Endothelial cell of umbilical vein (primary cell): ENCODE results near the gene C14orf119. TPM values are rescaled to one million over a fixed set of nuclear protein-coding genes. Genes with fewer than 3 reads are reported as not detected.
A peak's percentile ranks its signal among the peaks of the same experiment; 100 is the strongest.

Experiments used
- BruUV-seq: library from RNA; stranded (reverse); fragments of 400-500 nt; replicated peaks from 2 replicates; lab custom pipeline; 2021; lab: Mats Ljungman, UMichigan
- CTCF ChIA-PET: fragments of 300-600, 350-600 bp; sonication (Branson Sonifier 250); formaldehyde crosslinking; loops from one replicate; lab custom pipeline; 2021; ENCODE audit warnings: antibody characterized with exemption, inconsistent platforms; lab: Charles Lee
- POLR2A ChIA-PET: fragments of 300-600, 350-600 bp; sonication (Branson Sonifier 250); formaldehyde crosslinking; loops from one replicate; lab custom pipeline; 2021; ENCODE audit warnings: antibody characterized with exemption, inconsistent platforms; lab: Charles Lee
- DNase-seq: peaks from one replicate; pipeline ENCODE4 v3.0.0-alpha.2; 2011; ENCODE audit warnings: low read depth, low spot score
- FAIRE-seq: peaks from 2 replicates; lab custom pipeline; 2011; peaks lifted over from hg19 to GRCh38; lab: Jason Lieb, UNC
- H2AFZ ChIP-seq: 2 replicates; pipeline ENCODE4 v1.6.0; 2012; ENCODE audit warnings: low read depth, low read length, control low read depth, inconsistent platforms
- H3K27ac ChIP-seq: 2 replicates; pipeline ENCODE4 v1.5.1; 2011; ENCODE audit warnings: low read depth, mild to moderate bottlenecking, control low read depth, low read length, moderate library complexity; ENCODE audit not compliant: insufficient read depth
- H3K27me3 ChIP-seq, 2 experiments: 2 replicates each; pipeline versions ENCODE4 v1.6.0 to v1.6.1; 2011; ENCODE audit warnings: low read length in 2 of 2, mixed read lengths in 1 of 2; ENCODE audit not compliant: control insufficient read depth in 2 of 2, insufficient read depth in 2 of 2
- H3K36me3 ChIP-seq, 2 experiments: 2 replicates in 1 of 2; 3 replicates in 1 of 2; pipeline ENCODE4 v1.5.1; 2011; ENCODE audit warnings: low read length in 2 of 2, mild to moderate bottlenecking in 1 of 2, moderate library complexity in 1 of 2; ENCODE audit not compliant: control insufficient read depth in 2 of 2, insufficient read depth in 2 of 2; ENCODE audit errors: extremely low read depth in 1 of 2
- H3K4me1 ChIP-seq: 3 replicates; pipeline ENCODE4 v1.5.1; 2011; ENCODE audit warnings: mild to moderate bottlenecking, low read length; ENCODE audit not compliant: control insufficient read depth, insufficient read depth; ENCODE audit errors: extremely low read depth
- H3K4me2 ChIP-seq: 2 replicates; pipeline ENCODE4 v1.6.1; 2011; ENCODE audit warnings: low read length, control low read depth, mixed read lengths; ENCODE audit not compliant: insufficient read depth
- H3K4me3 ChIP-seq, 3 experiments: fragments of 200-600 bp in 1 of 3; sonication (generic), shearing (Covaris generic) in 1 of 3; replicated peaks in 1 of 3; 2 replicates each; pipeline ENCODE4 v1.5.1; 2011 to 2016; ENCODE audit warnings: control low read depth in 3 of 3, low read length in 3 of 3, mild to moderate bottlenecking in 2 of 3, inconsistent platforms in 1 of 3, low read depth in 1 of 3, moderate library complexity in 1 of 3; ENCODE audit not compliant: insufficient read depth in 1 of 3
- H3K79me2 ChIP-seq: 2 replicates; pipeline ENCODE4 v1.6.0; 2012; ENCODE audit warnings: low read length, inconsistent platforms; ENCODE audit not compliant: control insufficient read depth, insufficient read depth
- H3K9ac ChIP-seq: replicated peaks from 2 replicates; pipeline ENCODE3; 2011; ENCODE audit warnings: low read length, control low read depth; ENCODE audit not compliant: insufficient read depth; ENCODE audit errors: extremely low read depth
- H3K9me1 ChIP-seq: replicated peaks from 3 replicates; pipeline ENCODE4 v1.6.0; 2011; ENCODE audit warnings: mild to moderate bottlenecking, low read length; ENCODE audit not compliant: control insufficient read depth, insufficient read depth; ENCODE audit errors: extremely low read depth
- H3K9me3 ChIP-seq: replicated peaks from 2 replicates; pipeline ENCODE4 v1.5.1; 2012; ENCODE audit warnings: low read length, inconsistent platforms; ENCODE audit not compliant: control insufficient read depth, insufficient read depth
- H4K20me1 ChIP-seq: replicated peaks from 2 replicates; pipeline ENCODE3; 2011; ENCODE audit warnings: mild to moderate bottlenecking, low read length; ENCODE audit not compliant: control insufficient read depth, insufficient read depth; ENCODE audit errors: extremely low read depth
- CTCF ChIP-seq, 2 donors: IDR thresholded peaks; 1 replicate in 1 of 2; 2 replicates in 1 of 2; pipeline ENCODE4 v1.5.1; 2011; ENCODE audit warnings: low read length in 2 of 2, mild to moderate bottlenecking in 2 of 2, moderate library complexity in 2 of 2, control low read depth in 1 of 2, inconsistent platforms in 1 of 2, low read depth in 1 of 2; ENCODE audit not compliant: insufficient read depth in 1 of 2; ENCODE audit errors: extremely low read depth in 1 of 2
- EZH2 ChIP-seq: IDR thresholded peaks from 2 replicates; pipeline ENCODE4 v1.6.1; 2012; ENCODE audit warnings: borderline replicate concordance, low read depth, mild to moderate bottlenecking, moderate library complexity, low read length, inconsistent platforms; ENCODE audit not compliant: severe bottlenecking
- FOS ChIP-seq: IDR thresholded peaks from 2 replicates; pipeline ENCODE4 v1.6.1; 2011; ENCODE audit warnings: mild to moderate bottlenecking, low read length, moderate library complexity, borderline replicate concordance; ENCODE audit not compliant: insufficient read depth
- GATA2 ChIP-seq: IDR thresholded peaks from 2 replicates; pipeline ENCODE4 v1.7.0; 2011; ENCODE audit warnings: low read depth, mild to moderate bottlenecking, moderate library complexity, mixed read lengths, low read length; ENCODE audit not compliant: insufficient read length, insufficient read depth
- JUN ChIP-seq: IDR thresholded peaks from 2 replicates; pipeline ENCODE4 v1.6.1; 2011; ENCODE audit warnings: borderline replicate concordance, low read depth; ENCODE audit not compliant: insufficient read length, insufficient read depth
- MAX ChIP-seq: IDR thresholded peaks from 2 replicates; pipeline ENCODE4 v1.6.1; 2011; ENCODE audit not compliant: insufficient read depth, insufficient read length
- MYC ChIP-seq: IDR thresholded peaks from one replicate; pipeline ENCODE4 v1.6.1; 2011; ENCODE audit warnings: mild to moderate bottlenecking, low read depth, low read length
- POLR2A ChIP-seq: IDR thresholded peaks from 2 replicates; pipeline ENCODE4 v1.6.1; 2012; ENCODE audit warnings: low read depth, mild to moderate bottlenecking, control low read depth, low read length
- POLR2AphosphoS5 ChIP-seq: IDR thresholded peaks from 2 replicates; pipeline ENCODE4 v1.6.1; 2012; ENCODE audit warnings: low read depth, mild to moderate bottlenecking, control low read depth, low read length, moderate library complexity; ENCODE audit not compliant: insufficient read depth
- dilution Hi-C: fragments of 300-500 bp; cut with MboI; formaldehyde crosslinking; loops from one replicate; pipeline ENCODE4 v1.15.0; 2019; ENCODE audit warnings: low sequenced_read_pairs; ENCODE audit not compliant: extremely low pct_ligation_motif_present
- intact Hi-C: fragments of 100-400 bp; cut with micrococcal nuclease; formaldehyde crosslinking; loops from one replicate; pipeline ENCODE4 v1.10.0; 2022
- polyA plus RNA-seq, 4 experiments: library from polyadenylated mRNA; depleted of rRNA in 3 of 4; stranded (reverse) in 3 of 4; unstranded in 1 of 4; fragments of >200 nt; gene quantifications; 2 replicates each; pipeline versions ENCODE4 v1.2.1 to v1.2.3, GENCODE V29; 2011 to 2012; ENCODE audit warnings: missing spikeins in 1 of 4
- total RNA-seq: library from RNA; stranded (reverse); gene quantifications from 2 replicates; pipeline ENCODE4 v1.2.3, GENCODE V29; 2021

Gene C14orf119
- total and polyA plus RNA-seq, 2 donors (not counting 3 experiments of a cell fraction or from before 2014, with no cell fraction given), result 58.3 to 60.5 TPM

- Histone ChIP-seq H3K9me3 (no peaks in the 10 kb centered on the region), H3K79me2 (no peaks in the 10 kb centered on the region), H3K4me2 (no peak overlapping the region), H4K20me1 (no peaks in the 10 kb centered on the region), H3K4me3 (no peak overlapping the region), H3K27ac (no peak overlapping the region), H2AFZ (peak overlapping the region; percentile 76), H3K9me1 (no peaks in the 10 kb centered on the region), H3K36me3 (no peaks in the 10 kb centered on the region), H3K27me3 (no peaks in the 10 kb centered on the region), H3K4me1 (peaks cover 8% of the 10 kb centered on the region), H3K9ac (no peak overlapping the region)
- intact Hi-C loops, result no loop called here
- POLR2A ChIA-PET, result no interaction called here
- TF ChIP-seq FOS (peak; percentile 62), CTCF (IDR thresholded peaks at IDR 0.05; ENCODE audit: extremely low read depth in 1 of 2, insufficient read depth in 1 of 2, low read depth in 1 of 2, low read length in 2 of 2) (no peak), JUN (peak; percentile 3), POLR2A (no peak), POLR2AphosphoS5 (no peak), MYC (no peak), GATA2 (peak; percentile 53), MAX (no peak), EZH2 (no peak)
- CTCF ChIA-PET, result interaction anchor here (0.8 to 2.4 kb wide), 6 partner anchors 17 to 49 kb away, joined by 3 to 20 read pairs (median 3); partner anchors contain the start of gene SLC7A8
- dilution Hi-C loops, result no loop called here
- peak; percentile 49 for DNase-seq
- no TSS peak for BruUV-seq
- peak; percentile 75 for FAIRE-seq
Observed at GRCh38 chr14:23137813-23138535, 42.7 kb downstream of the C14orf119 start.
